ENCODE results near the gene TRIM75.

DNA sequence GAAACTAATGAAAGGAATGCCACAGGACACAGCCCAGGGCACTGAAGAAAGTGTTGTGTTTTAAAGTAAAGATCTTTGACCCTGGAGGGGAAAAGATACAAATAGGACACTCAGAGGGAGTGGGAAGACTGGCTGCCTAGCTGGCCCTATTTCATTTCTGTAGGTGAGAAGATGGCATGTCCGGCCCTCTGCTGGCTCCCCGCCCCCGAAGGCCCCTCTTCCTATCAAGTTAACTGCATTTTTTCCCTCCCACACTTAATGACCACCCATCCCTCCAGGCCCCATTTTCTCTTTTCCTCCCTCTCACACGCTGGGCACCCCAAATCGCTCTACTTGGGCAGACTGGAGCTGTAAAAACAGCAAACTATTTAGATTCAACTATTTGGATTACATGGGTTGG, 5.5 kb upstream of the TRIM75 start:
- TF ChIP-seq POLR2A (IDR thresholded peaks at IDR 0.05) (no peak), CTCF (IDR thresholded peaks at IDR 0.05) (no peak)

All from body of pancreas (tissue), 4 donors.